ENCODE measurements around the gene RYR2.
A peak's percentile ranks its signal among the peaks of the same experiment; 100 is the strongest.

RYR2 gene

GRCh38 chr1:237873487-237874211, 831.7 kb downstream of the RYR2 start:
- WGBS, 2 experiments = 60 to 67% methylated on average over 4 of the region's 4 CpGs
- H3K27ac ChIP-seq (ENCODE audit: insufficient read depth, low read depth, low read length, poor library complexity, severe bottlenecking) = no peak overlapping the region
- no peaks in the 10 kb centered on the region for H3K36me3 ChIP-seq (ENCODE audit: control insufficient read depth, insufficient read depth, low read length)
- peaks cover 8% of the 10 kb centered on the region for H3K4me1 ChIP-seq (ENCODE audit: control insufficient read depth, insufficient read depth, low read length)
- H3K4me3 ChIP-seq (ENCODE audit: insufficient read depth, low read depth, low read length) = no peak overlapping the region
- no peaks in the 10 kb centered on the region for H3K27me3 ChIP-seq (ENCODE audit: control insufficient read depth, insufficient read depth, low read length, poor library complexity, severe bottlenecking)
- H3K9me3 ChIP-seq (ENCODE audit: control insufficient read depth, low read length) = no peaks in the 10 kb centered on the region

GRCh38 chr1:237875291-237875690, 833.3 kb downstream of the RYR2 start:
- H3K9me3 ChIP-seq (ENCODE audit: control insufficient read depth, low read length) = no peaks in the 10 kb centered on the region
- WGBS, 2 experiments = 94 to 95% methylated on average over 7 to 8 of the region's 8 CpGs
- H3K27me3 ChIP-seq (ENCODE audit: control insufficient read depth, insufficient read depth, low read length, poor library complexity, severe bottlenecking) = no peaks in the 10 kb centered on the region
- peaks cover 8% of the 10 kb centered on the region for H3K4me1 ChIP-seq (ENCODE audit: control insufficient read depth, insufficient read depth, low read length)
- no peaks in the 10 kb centered on the region for H3K36me3 ChIP-seq (ENCODE audit: control insufficient read depth, insufficient read depth, low read length)
- no peak overlapping the region for H3K27ac ChIP-seq (ENCODE audit: insufficient read depth, low read depth, low read length, poor library complexity, severe bottlenecking)
- no peak overlapping the region for H3K4me3 ChIP-seq (ENCODE audit: insufficient read depth, low read depth, low read length)

GRCh38 chr1:237877631-237878030, 835.6 kb downstream of the RYR2 start:
- Histone ChIP-seq H3K27me3 (ENCODE audit: control insufficient read depth, insufficient read depth, low read length, poor library complexity, severe bottlenecking) (no peaks in the 10 kb centered on the region), H3K4me1 (ENCODE audit: control insufficient read depth, insufficient read depth, low read length) (peaks cover 8% of the 10 kb centered on the region), H3K4me3 (ENCODE audit: insufficient read depth, low read depth, low read length) (no peak overlapping the region), H3K36me3 (ENCODE audit: control insufficient read depth, insufficient read depth, low read length) (no peaks in the 10 kb centered on the region), H3K27ac (ENCODE audit: insufficient read depth, low read depth, low read length, poor library complexity, severe bottlenecking) (peak overlapping the region; percentile 50), H3K9me3 (ENCODE audit: control insufficient read depth, low read length) (no peaks in the 10 kb centered on the region)
- 28 to 34% methylated on average over 4 of the region's 4 CpGs for WGBS, 2 experiments

- no peak overlapping the region for H3K4me3 ChIP-seq (ENCODE audit: insufficient read depth, low read depth, low read length)
- no peak overlapping the region for H3K27ac ChIP-seq (ENCODE audit: insufficient read depth, low read depth, low read length, poor library complexity, severe bottlenecking)
- H3K4me1 ChIP-seq (ENCODE audit: control insufficient read depth, insufficient read depth, low read length) = peaks cover 8% of the 10 kb centered on the region
- no peaks in the 10 kb centered on the region for H3K9me3 ChIP-seq (ENCODE audit: control insufficient read depth, low read length)
- no peaks in the 10 kb centered on the region for H3K36me3 ChIP-seq (ENCODE audit: control insufficient read depth, insufficient read depth, low read length)
- no peaks in the 10 kb centered on the region for H3K27me3 ChIP-seq (ENCODE audit: control insufficient read depth, insufficient read depth, low read length, poor library complexity, severe bottlenecking)
- WGBS, 2 experiments = no CpG with 5 or more reads among the region's 1 CpG
Observed at GRCh38 chr1:237878406-237878805, 836.4 kb downstream of the RYR2 start.

GRCh38 chr1:237879195-237879594, 837.2 kb downstream of the RYR2 start:
- Histone ChIP-seq H3K4me1 (ENCODE audit: control insufficient read depth, insufficient read depth, low read length) (peaks cover 8% of the 10 kb centered on the region), H3K9me3 (ENCODE audit: control insufficient read depth, low read length) (no peaks in the 10 kb centered on the region), H3K27me3 (ENCODE audit: control insufficient read depth, insufficient read depth, low read length, poor library complexity, severe bottlenecking) (no peaks in the 10 kb centered on the region), H3K4me3 (ENCODE audit: insufficient read depth, low read depth, low read length) (no peak overlapping the region), H3K36me3 (ENCODE audit: control insufficient read depth, insufficient read depth, low read length) (no peaks in the 10 kb centered on the region), H3K27ac (ENCODE audit: insufficient read depth, low read depth, low read length, poor library complexity, severe bottlenecking) (no peak overlapping the region)
